Measurements from ENCODE around the gene SAMD13.

SAMD13 gene

DNA sequence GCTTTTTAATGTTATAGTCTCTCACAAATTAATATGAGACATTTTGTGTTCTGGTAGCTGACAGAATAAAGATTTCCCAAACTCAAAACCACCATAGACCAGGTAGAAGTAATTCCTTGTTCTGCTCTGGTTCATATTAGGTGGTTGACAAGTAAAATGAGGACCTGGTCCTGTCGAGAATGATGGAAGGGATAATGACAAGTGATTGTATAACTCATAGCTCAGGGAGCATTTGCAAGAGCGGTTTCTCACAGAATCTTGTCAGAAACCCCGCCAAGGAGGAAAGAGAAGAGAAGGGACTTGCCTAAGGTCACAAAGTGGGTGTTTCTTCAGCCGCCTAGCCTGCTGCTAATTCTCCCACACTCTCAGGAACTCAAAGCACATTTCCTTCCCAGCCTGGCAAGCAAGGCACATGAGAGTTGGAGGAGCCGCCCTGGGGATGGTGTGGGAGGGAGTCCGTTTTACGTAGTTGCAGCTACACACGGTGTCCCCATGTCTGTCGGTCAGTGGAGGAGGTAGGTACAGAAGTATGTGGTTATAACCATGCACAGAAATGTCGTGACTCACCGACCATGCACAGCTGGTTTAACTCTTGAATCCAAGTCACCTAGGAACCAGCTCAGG lies 46.5 kb downstream of the SAMD13 start:
- peaks cover 16% of the 10 kb centered on the region for H3K4me1 ChIP-seq (ENCODE audit: control insufficient read depth, insufficient read depth, low read length)
- H3K36me3 ChIP-seq (ENCODE audit: insufficient read depth, low read length): no peaks in the 10 kb centered on the region
- no peak overlapping the region for H3K9ac ChIP-seq (ENCODE audit: low read depth, low read length)
- no peaks in the 10 kb centered on the region for H3K9me3 ChIP-seq (replicated peaks; ENCODE audit: low read length)
- no peak overlapping the region for H3K4me3 ChIP-seq (ENCODE audit: low read length)
- H3K4me2 ChIP-seq (ENCODE audit: low read length): no peak overlapping the region
- no peaks in the 10 kb centered on the region for H3K27me3 ChIP-seq (ENCODE audit: control insufficient read depth, insufficient read depth, low read length)

DNA sequence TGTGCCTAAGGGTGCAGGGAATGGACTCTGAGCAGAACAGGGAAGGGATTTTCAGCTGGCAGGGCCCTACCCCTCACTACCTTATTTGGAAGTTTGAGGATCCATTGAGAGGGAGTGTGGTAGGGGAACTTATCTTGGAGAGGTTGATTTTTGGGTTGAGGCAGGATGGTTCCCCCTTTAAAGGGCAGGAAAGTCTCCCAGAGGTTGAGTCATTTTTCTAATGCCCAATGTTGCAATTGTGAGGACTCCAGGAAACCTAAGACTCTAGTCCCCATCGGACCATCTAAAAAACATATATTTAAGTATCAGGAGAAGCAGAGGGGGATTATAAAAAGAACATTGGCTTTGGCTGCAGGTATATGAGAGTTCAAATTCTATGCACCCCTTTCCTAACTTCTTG lies 47.3 kb downstream of the SAMD13 start:
- H3K9me3 ChIP-seq (replicated peaks; ENCODE audit: low read length): no peaks in the 10 kb centered on the region
- no peak overlapping the region for H3K9ac ChIP-seq (ENCODE audit: low read depth, low read length)
- H3K4me3 ChIP-seq (ENCODE audit: low read length): no peak overlapping the region
- peaks cover 18% of the 10 kb centered on the region for H3K4me1 ChIP-seq (ENCODE audit: control insufficient read depth, insufficient read depth, low read length)
- H3K36me3 ChIP-seq (ENCODE audit: insufficient read depth, low read length): no peaks in the 10 kb centered on the region
- no peak overlapping the region for H3K4me2 ChIP-seq (ENCODE audit: low read length)
- H3K27me3 ChIP-seq (ENCODE audit: control insufficient read depth, insufficient read depth, low read length): no peaks in the 10 kb centered on the region

GRCh38 chr1:84350104-84350503 lies 48.6 kb downstream of the SAMD13 start:
- H3K4me3 ChIP-seq (ENCODE audit: low read length): no peak overlapping the region
- H3K9me3 ChIP-seq (replicated peaks; ENCODE audit: low read length): no peaks in the 10 kb centered on the region
- no peak overlapping the region for H3K9ac ChIP-seq (ENCODE audit: low read depth, low read length)

GRCh38 chr1:84350550-84350949 lies 49.0 kb downstream of the SAMD13 start:
- Histone ChIP-seq H3K4me3 (ENCODE audit: low read length) (no peak overlapping the region), H3K36me3 (ENCODE audit: insufficient read depth, low read length) (no peaks in the 10 kb centered on the region), H3K9me3 (replicated peaks; ENCODE audit: low read length) (no peaks in the 10 kb centered on the region), H3K27me3 (ENCODE audit: control insufficient read depth, insufficient read depth, low read length) (no peaks in the 10 kb centered on the region), H3K9ac (ENCODE audit: low read depth, low read length) (no peak overlapping the region), H3K4me1 (ENCODE audit: control insufficient read depth, insufficient read depth, low read length) (peaks cover 15% of the 10 kb centered on the region), H3K4me2 (ENCODE audit: low read length) (no peak overlapping the region)

More at GRCh38 chr1:84350104-84350503, 48.6 kb downstream of the SAMD13 start:
- Histone ChIP-seq H3K36me3 (ENCODE audit: insufficient read depth, low read length) (no peaks in the 10 kb centered on the region), H3K4me2 (ENCODE audit: low read length) (no peak overlapping the region), H3K4me1 (ENCODE audit: control insufficient read depth, insufficient read depth, low read length) (peaks cover 15% of the 10 kb centered on the region), H3K27me3 (ENCODE audit: control insufficient read depth, insufficient read depth, low read length) (no peaks in the 10 kb centered on the region)

DNA sequence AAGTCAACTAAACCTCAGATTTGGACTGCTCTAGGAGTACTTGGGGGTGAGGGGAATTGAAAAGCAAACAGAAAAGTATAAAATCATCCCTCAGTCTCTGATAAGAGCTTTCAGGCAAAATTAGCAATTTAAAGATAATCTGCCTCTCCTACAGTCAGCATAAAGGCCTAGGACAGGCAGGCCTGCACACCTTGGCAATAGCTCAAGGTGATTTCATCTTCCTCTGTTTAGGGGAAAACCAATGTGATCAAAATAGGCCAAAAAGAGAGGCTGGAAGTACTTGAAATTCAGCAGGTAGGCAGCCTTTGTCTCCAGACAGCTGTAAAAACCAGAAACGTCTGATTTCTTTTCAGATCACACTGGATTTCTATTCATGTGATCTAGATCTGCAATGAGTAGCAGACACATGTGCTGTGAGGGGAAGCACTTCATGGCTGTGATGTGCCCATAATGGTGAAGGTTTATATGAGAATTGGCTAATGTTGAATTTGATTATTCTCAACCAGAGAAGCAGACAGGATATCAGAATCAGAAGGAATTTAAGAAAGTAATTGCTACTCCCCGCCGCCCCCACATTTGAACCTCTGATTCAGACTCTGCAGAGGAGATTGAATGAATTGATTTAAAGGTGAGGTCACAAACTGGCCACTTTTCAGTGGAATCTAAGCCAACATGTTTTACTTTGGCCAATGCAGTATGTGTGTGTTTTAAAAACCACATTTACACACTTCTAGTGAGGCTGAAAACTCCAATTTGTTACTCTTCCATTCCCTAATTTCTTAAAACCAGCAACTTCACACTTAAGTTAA lies 51.0 kb downstream of the SAMD13 start:
- Histone ChIP-seq H3K4me2 (ENCODE audit: low read length) (peak overlapping the region; percentile 16), H3K9ac (ENCODE audit: low read depth, low read length) (no peak overlapping the region), H3K4me3 (ENCODE audit: low read length) (no peak overlapping the region), H3K36me3 (ENCODE audit: insufficient read depth, low read length) (no peaks in the 10 kb centered on the region), H3K27me3 (ENCODE audit: control insufficient read depth, insufficient read depth, low read length) (no peaks in the 10 kb centered on the region), H3K9me3 (replicated peaks; ENCODE audit: low read length) (no peaks in the 10 kb centered on the region), H3K4me1 (ENCODE audit: control insufficient read depth, insufficient read depth, low read length) (peaks cover 15% of the 10 kb centered on the region)

DNA sequence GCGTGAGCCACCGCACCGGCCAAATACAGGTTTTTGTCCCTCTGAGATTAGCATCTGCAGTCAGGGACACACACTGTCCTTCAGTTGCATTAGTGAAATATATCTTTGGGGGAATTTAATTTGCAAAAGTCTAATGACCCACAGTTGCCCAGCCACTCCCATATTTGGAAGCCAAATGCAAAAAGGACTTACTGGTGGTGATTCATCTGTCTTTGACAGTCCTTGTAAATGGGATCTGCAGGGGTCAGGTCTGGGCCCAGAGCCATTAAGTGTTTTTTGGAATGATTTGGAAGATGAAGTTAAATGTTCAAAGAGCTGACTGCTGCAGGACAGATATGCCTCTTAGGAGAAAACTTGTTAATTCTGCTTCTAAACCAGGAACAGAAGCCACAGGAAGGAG lies 52.2 kb downstream of the SAMD13 start:
- Histone ChIP-seq H3K36me3 (ENCODE audit: insufficient read depth, low read length) (no peaks in the 10 kb centered on the region), H3K4me1 (ENCODE audit: control insufficient read depth, insufficient read depth, low read length) (peaks cover 15% of the 10 kb centered on the region), H3K4me3 (ENCODE audit: low read length) (no peak overlapping the region), H3K27me3 (ENCODE audit: control insufficient read depth, insufficient read depth, low read length) (no peaks in the 10 kb centered on the region), H3K9ac (ENCODE audit: low read depth, low read length) (no peak overlapping the region), H3K9me3 (replicated peaks; ENCODE audit: low read length) (no peaks in the 10 kb centered on the region), H3K4me2 (ENCODE audit: low read length) (no peak overlapping the region)

DNA sequence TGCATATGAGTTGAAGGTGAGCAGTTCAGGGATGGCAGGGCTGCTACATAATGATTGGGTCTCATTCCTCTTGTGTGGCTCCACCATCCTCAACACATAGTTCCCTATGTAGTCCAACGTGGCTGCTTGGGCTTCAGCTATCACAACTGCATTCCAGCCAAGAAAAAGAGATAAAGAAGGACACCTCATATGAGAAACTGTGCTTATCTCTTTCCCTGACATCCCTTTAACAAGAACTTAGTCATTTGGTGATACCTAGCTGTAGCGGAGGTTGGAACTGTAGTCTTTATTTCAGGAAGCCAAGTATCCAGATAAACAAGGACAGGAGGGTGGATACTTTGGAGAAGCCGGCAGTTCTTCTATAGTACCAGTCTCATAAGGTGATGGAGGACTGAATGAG lies 54.0 kb downstream of the SAMD13 start:
- Histone ChIP-seq H3K9ac (ENCODE audit: low read depth, low read length) (no peak overlapping the region), H3K9me3 (replicated peaks; ENCODE audit: low read length) (no peaks in the 10 kb centered on the region)

GRCh38 chr1:84356881-84357280 lies 55.4 kb downstream of the SAMD13 start:
- H3K9me3 ChIP-seq (replicated peaks; ENCODE audit: low read length): no peaks in the 10 kb centered on the region
- H3K4me3 ChIP-seq (ENCODE audit: low read length): no peak overlapping the region
- H3K4me2 ChIP-seq (ENCODE audit: low read length): no peak overlapping the region
- no peak overlapping the region for H3K9ac ChIP-seq (ENCODE audit: low read depth, low read length)
- H3K27me3 ChIP-seq (ENCODE audit: control insufficient read depth, insufficient read depth, low read length): no peaks in the 10 kb centered on the region
- peaks cover 15% of the 10 kb centered on the region for H3K4me1 ChIP-seq (ENCODE audit: control insufficient read depth, insufficient read depth, low read length)
- H3K36me3 ChIP-seq (ENCODE audit: insufficient read depth, low read length): no peaks in the 10 kb centered on the region

More for the DNA sequence above, 54.0 kb downstream of the SAMD13 start:
- H3K36me3 ChIP-seq (ENCODE audit: insufficient read depth, low read length): no peaks in the 10 kb centered on the region
- no peak overlapping the region for H3K4me3 ChIP-seq (ENCODE audit: low read length)
- H3K4me1 ChIP-seq (ENCODE audit: control insufficient read depth, insufficient read depth, low read length): peaks cover 15% of the 10 kb centered on the region
- no peaks in the 10 kb centered on the region for H3K27me3 ChIP-seq (ENCODE audit: control insufficient read depth, insufficient read depth, low read length)
- H3K4me2 ChIP-seq (ENCODE audit: low read length): no peak overlapping the region

DNA sequence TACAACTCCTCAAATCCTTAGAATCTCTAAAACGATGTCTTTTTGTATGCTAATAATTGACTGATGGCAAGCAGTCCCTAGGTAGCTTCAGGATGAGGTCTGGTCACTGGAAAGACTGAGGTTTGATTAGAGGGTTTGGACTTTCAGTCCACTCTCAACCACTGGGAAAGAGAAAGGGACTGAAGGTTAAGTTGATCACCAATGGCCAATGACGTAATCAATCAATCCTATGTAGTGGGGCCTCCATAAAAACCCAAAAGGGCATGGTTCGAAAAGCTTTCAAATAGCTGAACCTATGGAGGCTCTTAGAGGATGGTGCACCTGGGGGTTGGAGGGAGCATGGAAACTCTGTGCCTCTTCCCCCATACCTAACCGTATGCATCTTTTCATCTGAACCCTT lies 57.2 kb downstream of the SAMD13 start:
- no peaks in the 10 kb centered on the region for H3K36me3 ChIP-seq (ENCODE audit: insufficient read depth, low read length)
- H3K9ac ChIP-seq (ENCODE audit: low read depth, low read length): no peak overlapping the region
- H3K4me3 ChIP-seq (ENCODE audit: low read length): no peak overlapping the region
- H3K27me3 ChIP-seq (ENCODE audit: control insufficient read depth, insufficient read depth, low read length): no peaks in the 10 kb centered on the region
- no peaks in the 10 kb centered on the region for H3K9me3 ChIP-seq (replicated peaks; ENCODE audit: low read length)
- peaks cover 13% of the 10 kb centered on the region for H3K4me1 ChIP-seq (ENCODE audit: control insufficient read depth, insufficient read depth, low read length)
- H3K4me2 ChIP-seq (ENCODE audit: low read length): no peak overlapping the region

- Histone ChIP-seq H3K27me3 (ENCODE audit: control insufficient read depth, insufficient read depth, low read length) (no peaks in the 10 kb centered on the region), H3K9ac (ENCODE audit: low read depth, low read length) (no peak overlapping the region), H3K4me2 (ENCODE audit: low read length) (no peak overlapping the region), H3K9me3 (replicated peaks; ENCODE audit: low read length) (no peaks in the 10 kb centered on the region), H3K4me3 (ENCODE audit: low read length) (no peak overlapping the region), H3K36me3 (ENCODE audit: insufficient read depth, low read length) (no peaks in the 10 kb centered on the region), H3K4me1 (ENCODE audit: control insufficient read depth, insufficient read depth, low read length) (peaks cover 15% of the 10 kb centered on the region)
These were observed 58.8 kb downstream of the SAMD13 start for GRCh38 chr1:84360316-84360715.

- Histone ChIP-seq H3K4me3 (ENCODE audit: low read length) (no peak overlapping the region), H3K27me3 (ENCODE audit: control insufficient read depth, insufficient read depth, low read length) (no peaks in the 10 kb centered on the region), H3K36me3 (ENCODE audit: insufficient read depth, low read length) (no peaks in the 10 kb centered on the region), H3K9me3 (replicated peaks; ENCODE audit: low read length) (no peaks in the 10 kb centered on the region), H3K4me1 (ENCODE audit: control insufficient read depth, insufficient read depth, low read length) (peaks cover 27% of the 10 kb centered on the region), H3K4me2 (ENCODE audit: low read length) (no peak overlapping the region), H3K9ac (ENCODE audit: low read depth, low read length) (no peak overlapping the region)
These were observed 60.3 kb downstream of the SAMD13 start for GRCh38 chr1:84361796-84362195.

GRCh38 chr1:84363019-84363418 lies 61.5 kb downstream of the SAMD13 start:
- no peak overlapping the region for H3K4me3 ChIP-seq (ENCODE audit: low read length)
- peaks cover 31% of the 10 kb centered on the region for H3K4me1 ChIP-seq (ENCODE audit: control insufficient read depth, insufficient read depth, low read length)

More at GRCh38 chr1:84363019-84363418, 61.5 kb downstream of the SAMD13 start:
- peak overlapping the region; percentile 63 for H3K4me2 ChIP-seq (ENCODE audit: low read length)
- no peaks in the 10 kb centered on the region for H3K9me3 ChIP-seq (replicated peaks; ENCODE audit: low read length)
- H3K27me3 ChIP-seq (ENCODE audit: control insufficient read depth, insufficient read depth, low read length): no peaks in the 10 kb centered on the region
- no peak overlapping the region for H3K9ac ChIP-seq (ENCODE audit: low read depth, low read length)
- H3K36me3 ChIP-seq (ENCODE audit: insufficient read depth, low read length): no peaks in the 10 kb centered on the region
